BE2C (cell line): ENCODE measurements around the gene GGTA1.

Source experiments
- DNase-seq: peaks from one replicate; pipeline ENCODE4 v3.0.0-alpha.2; 2020
- H3K27me3 ChIP-seq: fragments of 250-450 bp; sonication (Bioruptor Pico); 2 replicates; pipeline ENCODE4 v1.5.1; 2020; ENCODE audit warnings: mild to moderate bottlenecking
- H3K36me3 ChIP-seq: fragments of 250-450 bp; sonication (Bioruptor Pico); 2 replicates; pipeline ENCODE4 v1.5.1; 2020; ENCODE audit warnings: mild to moderate bottlenecking
- H3K4me1 ChIP-seq: fragments of 250-450 bp; sonication (Bioruptor Pico); 2 replicates; pipeline ENCODE4 v1.5.1; 2020
- H3K4me3 ChIP-seq: 2 replicates; pipeline ENCODE4 v1.5.1; 2011; ENCODE audit warnings: low read depth, low read length
- H3K9me3 ChIP-seq: fragments of 250-450 bp; sonication (Bioruptor Pico); 2 replicates; pipeline ENCODE4 v1.5.1; 2020
- CTCF ChIP-seq: IDR thresholded peaks from 2 replicates; pipeline ENCODE4 v1.5.1; 2012; ENCODE audit warnings: mild to moderate bottlenecking, low read depth, low read length

GGTA1 gene

GRCh38 chr9:121495976-121496375 lies 3.7 kb downstream of the GGTA1 start:
- TF ChIP-seq CTCF: no peak
- Histone ChIP-seq H3K4me1 (no peaks in the 10 kb centered on the region; the same call in 1 of the 2 replicates), H3K36me3 (no peaks in the 10 kb centered on the region), H3K27me3 (peaks cover 33% of the 10 kb centered on the region), H3K4me3 (no peak overlapping the region), H3K9me3 (no peaks in the 10 kb centered on the region)
- DNase-seq: no peak

- no peaks in the 10 kb centered on the region; the same call in 1 of the 2 replicates for H3K4me1 ChIP-seq
- no peak for DNase-seq
Measured at GRCh38 chr9:121494192-121494591, 5.5 kb downstream of the GGTA1 start.

GRCh38 chr9:121491111-121491510 lies 8.5 kb downstream of the GGTA1 start:
- no peaks in the 10 kb centered on the region for H3K4me1 ChIP-seq
- H3K27me3 ChIP-seq: no peaks in the 10 kb centered on the region
- no peak overlapping the region for H3K4me3 ChIP-seq
- DNase-seq: no peak
- TF ChIP-seq CTCF: no peak
- no peaks in the 10 kb centered on the region for H3K36me3 ChIP-seq
- H3K9me3 ChIP-seq: no peaks in the 10 kb centered on the region

More at GRCh38 chr9:121494192-121494591, 5.5 kb downstream of the GGTA1 start:
- peaks cover 16% of the 10 kb centered on the region for H3K27me3 ChIP-seq
- no peaks in the 10 kb centered on the region for H3K9me3 ChIP-seq
- TF ChIP-seq CTCF: no peak
- H3K4me3 ChIP-seq: no peak overlapping the region
- no peaks in the 10 kb centered on the region for H3K36me3 ChIP-seq

GRCh38 chr9:121489344-121489743 lies 10.3 kb downstream of the GGTA1 start:
- Histone ChIP-seq H3K9me3 (no peaks in the 10 kb centered on the region), H3K27me3 (no peaks in the 10 kb centered on the region), H3K4me3 (no peak overlapping the region), H3K36me3 (no peaks in the 10 kb centered on the region), H3K4me1 (no peaks in the 10 kb centered on the region)
- TF ChIP-seq CTCF: no peak
- DNase-seq: no peak

- Histone ChIP-seq H3K4me3 (no peak overlapping the region), H3K4me1 (peaks cover 11% of the 10 kb centered on the region), H3K36me3 (no peaks in the 10 kb centered on the region), H3K27me3 (no peaks in the 10 kb centered on the region), H3K9me3 (no peaks in the 10 kb centered on the region)
- no peak for DNase-seq
- no peak for TF ChIP-seq CTCF
Measured at GRCh38 chr9:121486043-121486442, 13.6 kb downstream of the GGTA1 start.

GRCh38 chr9:121485623-121486022 lies 14.0 kb downstream of the GGTA1 start:
- Histone ChIP-seq H3K4me3 (no peak overlapping the region), H3K9me3 (no peaks in the 10 kb centered on the region), H3K27me3 (no peaks in the 10 kb centered on the region), H3K36me3 (no peaks in the 10 kb centered on the region), H3K4me1 (peaks cover 11% of the 10 kb centered on the region)
- no peak for TF ChIP-seq CTCF
- no peak for DNase-seq
